Subcutaneous adipose tissue (tissue), 4 donors: ENCODE measurements around the gene MED16. TPM values are rescaled to one million over a fixed set of nuclear protein-coding genes. Genes with fewer than 3 reads are reported as not detected.

Experiments
- total RNA-seq, 4 donors: library from RNA; depleted of rRNA; stranded (reverse); fragments of >200 nt; gene quantifications; one replicate each; pipeline ENCODE4 v1.1.0, GENCODE V29; 2016
- TF ChIP-seq, protein P1 (sequence below): fragments of 450-650 bp; IDR thresholded peaks from one replicate; pipeline ENCODE4 v1.5.1; 2016; ENCODE audit warnings: low read depth, mild to moderate bottlenecking, control low read depth, antibody characterized with exemption, moderate library complexity

The MED16 gene
- total RNA-seq, 4 donors from 2014 or later = 18.4 to 38.4 (median 19.2) TPM

DNA sequence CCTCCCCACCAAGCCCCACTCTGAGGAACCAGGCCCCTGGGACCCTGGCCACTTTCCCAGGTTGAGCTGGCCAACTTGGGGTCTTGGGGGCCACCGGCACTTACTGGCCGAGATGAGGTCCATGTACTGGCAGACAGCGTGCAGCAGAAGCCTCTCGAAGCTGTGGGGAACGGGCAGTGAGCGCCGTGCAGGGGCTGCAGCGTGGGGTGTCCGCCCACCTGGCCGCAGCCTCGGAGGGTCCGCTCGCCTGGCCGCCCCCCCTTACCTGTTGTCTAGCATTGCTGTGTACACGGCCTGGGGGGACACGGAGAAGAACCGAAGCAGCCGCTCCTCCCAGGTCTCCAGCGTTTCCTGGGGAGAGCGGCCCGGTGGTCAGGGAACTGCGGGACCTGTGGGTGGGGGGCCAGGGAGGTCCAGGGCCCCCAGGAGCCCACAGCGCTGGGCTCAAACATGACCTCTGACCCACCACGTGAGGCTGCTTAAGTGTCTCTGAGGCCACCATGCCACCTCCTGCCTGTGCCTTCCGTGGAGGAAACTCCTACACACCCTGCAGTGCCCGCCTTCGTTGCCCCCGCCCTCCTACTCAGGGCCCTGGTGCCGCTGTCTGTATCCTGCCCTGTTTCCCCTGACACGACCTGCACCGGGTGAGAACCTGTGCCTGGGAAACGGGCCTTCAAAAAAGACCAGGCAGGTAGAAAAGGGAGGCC lies 6.5 kb upstream of the MED16 start:
- TF ChIP-seq, protein P1, sequence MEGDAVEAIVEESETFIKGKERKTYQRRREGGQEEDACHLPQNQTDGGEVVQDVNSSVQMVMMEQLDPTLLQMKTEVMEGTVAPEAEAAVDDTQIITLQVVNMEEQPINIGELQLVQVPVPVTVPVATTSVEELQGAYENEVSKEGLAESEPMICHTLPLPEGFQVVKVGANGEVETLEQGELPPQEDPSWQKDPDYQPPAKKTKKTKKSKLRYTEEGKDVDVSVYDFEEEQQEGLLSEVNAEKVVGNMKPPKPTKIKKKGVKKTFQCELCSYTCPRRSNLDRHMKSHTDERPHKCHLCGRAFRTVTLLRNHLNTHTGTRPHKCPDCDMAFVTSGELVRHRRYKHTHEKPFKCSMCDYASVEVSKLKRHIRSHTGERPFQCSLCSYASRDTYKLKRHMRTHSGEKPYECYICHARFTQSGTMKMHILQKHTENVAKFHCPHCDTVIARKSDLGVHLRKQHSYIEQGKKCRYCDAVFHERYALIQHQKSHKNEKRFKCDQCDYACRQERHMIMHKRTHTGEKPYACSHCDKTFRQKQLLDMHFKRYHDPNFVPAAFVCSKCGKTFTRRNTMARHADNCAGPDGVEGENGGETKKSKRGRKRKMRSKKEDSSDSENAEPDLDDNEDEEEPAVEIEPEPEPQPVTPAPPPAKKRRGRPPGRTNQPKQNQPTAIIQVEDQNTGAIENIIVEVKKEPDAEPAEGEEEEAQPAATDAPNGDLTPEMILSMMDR = no peak

DNA sequence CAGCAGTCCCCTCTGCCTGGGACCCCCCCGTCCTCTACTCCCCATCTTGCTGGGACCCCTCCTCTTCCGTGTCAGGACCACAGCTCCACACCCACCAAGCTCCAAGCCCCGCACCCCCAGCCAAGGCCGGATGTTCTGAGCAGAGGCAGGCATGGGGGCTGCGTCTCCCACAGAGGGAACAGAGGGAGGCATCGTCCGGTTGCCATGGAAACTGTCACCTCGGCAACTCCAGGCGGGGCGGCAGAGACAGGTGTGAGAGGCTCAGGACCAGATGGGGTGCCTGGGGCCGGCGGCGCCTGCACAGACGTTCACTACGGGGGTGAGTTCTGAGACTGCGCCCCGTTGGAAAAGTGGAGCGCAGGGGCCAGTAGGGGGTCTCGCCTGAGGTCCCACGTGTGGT lies 5.7 kb upstream of the MED16 start:
- TF ChIP-seq, protein P1 = no peak

DNA sequence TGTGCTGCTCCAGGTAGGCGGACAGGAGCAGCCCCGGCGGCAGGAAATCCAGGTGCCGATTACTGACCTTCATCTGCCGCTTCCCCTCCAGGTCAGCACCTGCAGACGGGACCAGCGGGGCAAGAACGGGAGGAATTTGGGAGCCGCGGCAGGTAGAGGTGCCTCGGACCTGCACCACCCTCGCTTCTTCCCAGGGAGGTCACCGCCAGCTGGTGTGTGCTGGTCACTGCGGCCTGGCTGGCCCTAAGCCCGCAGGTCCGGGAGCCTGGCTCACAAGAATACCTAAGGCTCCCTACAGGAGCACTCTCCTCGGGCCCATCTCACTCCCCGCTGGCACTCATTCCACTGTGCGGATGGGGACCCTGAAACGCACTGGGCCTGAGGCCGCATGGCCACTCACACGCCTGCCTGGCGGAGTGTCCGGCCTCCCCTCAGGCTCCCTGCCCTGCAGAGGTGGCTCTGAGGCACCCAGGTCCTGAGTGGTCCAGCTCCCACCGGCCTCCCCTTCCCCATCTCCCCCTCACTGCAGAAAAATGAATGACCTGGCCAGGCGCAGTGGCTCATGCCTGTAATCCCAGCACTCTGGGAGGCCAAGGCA lies 4.6 kb upstream of the MED16 start:
- TF ChIP-seq, protein P1 = no peak

DNA sequence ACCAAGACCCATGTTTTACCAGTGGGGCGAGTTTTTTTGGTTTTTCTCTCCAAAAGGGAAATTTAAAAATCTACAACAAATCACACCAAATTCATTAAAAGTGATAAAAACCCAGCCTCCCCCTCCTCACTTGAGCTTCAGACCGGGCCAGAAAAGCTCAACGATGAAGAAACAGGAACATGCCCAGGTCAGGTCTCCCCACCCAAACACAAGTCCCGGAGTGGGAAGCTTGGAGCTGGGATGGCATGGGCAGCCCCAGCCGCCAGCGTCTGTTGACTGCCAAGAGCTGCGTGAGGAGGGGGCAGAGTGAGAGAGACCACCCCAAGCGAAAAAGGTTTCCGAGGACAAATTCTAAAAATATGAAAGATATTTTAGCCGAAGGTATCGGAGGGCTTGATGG lies 4.0 kb upstream of the MED16 start:
- TF ChIP-seq, protein P1 = no peak

DNA sequence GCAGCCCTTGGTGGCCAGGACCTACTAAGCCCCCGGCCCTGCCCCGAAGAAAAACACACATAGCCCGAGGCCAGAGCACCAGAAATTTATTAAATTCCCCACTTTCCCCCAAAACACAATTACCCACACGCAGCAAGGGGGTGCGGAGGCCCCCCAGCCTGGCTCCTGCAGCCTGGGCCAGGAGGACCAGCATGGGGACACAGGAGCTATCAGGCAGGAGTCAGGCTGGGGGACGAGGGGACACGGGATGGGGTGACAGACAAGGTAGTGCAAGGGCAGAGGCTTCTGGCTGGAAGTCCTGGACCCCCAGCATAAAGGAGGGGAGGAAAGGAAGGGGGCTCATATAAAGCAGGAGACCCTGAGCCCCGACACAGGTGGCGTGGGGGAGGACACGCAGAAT lies 3.4 kb upstream of the MED16 start:
- TF ChIP-seq, protein P1 = no peak

DNA sequence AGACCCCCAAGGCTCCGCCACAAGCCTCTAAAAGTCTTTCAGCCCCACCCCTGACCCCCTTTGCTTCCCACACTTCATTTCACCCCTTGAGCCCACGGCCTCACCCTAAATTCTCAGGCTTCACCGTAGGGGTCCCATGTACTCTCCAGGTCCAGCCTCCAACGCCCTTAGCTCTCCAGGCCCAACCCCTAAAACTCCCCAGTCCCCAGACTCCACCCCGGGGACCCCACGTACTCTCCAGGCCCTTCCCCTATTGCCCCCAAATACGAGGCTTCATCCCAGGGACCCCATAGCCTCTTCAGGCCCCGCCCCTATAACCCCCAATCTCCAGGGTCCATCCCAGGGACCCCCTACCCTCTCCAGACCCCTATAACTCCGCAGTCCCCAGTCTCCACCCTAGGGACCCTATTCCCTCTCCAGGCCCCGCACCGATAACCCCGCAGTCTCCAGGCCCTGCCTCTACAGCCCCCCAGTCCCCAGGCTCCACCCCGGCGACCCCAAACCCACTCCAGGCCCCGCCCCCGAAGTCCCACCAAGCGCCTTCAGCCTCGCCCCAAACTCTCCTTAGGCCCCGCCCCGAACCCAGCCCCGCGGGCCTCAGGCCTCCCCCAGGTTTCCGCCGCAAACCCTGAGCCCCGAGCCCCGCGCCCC lies 619 bp downstream of the MED16 start:
- TF ChIP-seq, protein P1 = no peak

DNA sequence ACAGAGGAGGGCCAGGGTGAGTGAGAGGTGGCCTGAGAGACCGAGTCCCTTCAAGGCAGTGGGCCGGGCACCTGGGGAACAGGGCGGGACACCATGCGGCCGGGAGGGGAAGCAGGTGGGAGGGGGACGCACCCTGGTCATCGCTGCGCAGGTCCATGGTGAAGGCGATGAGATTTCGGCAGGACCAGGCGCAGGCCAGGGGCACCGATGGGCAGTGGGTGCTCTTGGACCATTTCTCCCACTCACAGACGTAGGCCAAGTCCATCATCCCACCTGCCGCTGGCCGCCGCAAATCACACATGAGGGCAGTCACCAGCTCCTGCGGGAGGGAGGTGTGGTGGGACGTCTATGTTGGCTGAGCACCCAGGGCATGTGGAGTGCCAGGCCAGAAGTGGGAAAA lies 2.2 kb downstream of the MED16 start:
- TF ChIP-seq, protein P1 = no peak
